DND-41 (cell line): ENCODE measurements around the gene TRAPPC2L.

Source experiments
- ATAC-seq: fragments of 200-7000 bp; cut with Tn5 transposase; 3 replicates; pipeline ENCODE4 v1.9.1; 2021; ENCODE audit warnings: low read depth; ENCODE audit not compliant: insufficient read depth
- DNase-seq: peaks from one replicate; pipeline ENCODE4 v3.0.0-alpha.2; 2020
- H2AFZ ChIP-seq: 2 replicates; pipeline ENCODE4 v1.6.0; 2012; ENCODE audit warnings: low read depth, low read length
- H3K27ac ChIP-seq: 2 replicates; pipeline ENCODE4 v1.5.1; 2012; ENCODE audit warnings: low read length, inconsistent platforms
- H3K27me3 ChIP-seq: fragments of 200-600 bp; sonication (generic); 2 replicates; pipeline ENCODE4 v1.6.0; 2012; ENCODE audit warnings: low read length, mild to moderate bottlenecking, inconsistent platforms; ENCODE audit not compliant: insufficient read depth, poor library complexity
- H3K36me3 ChIP-seq: 2 replicates; pipeline ENCODE4 v1.5.1; 2012; ENCODE audit warnings: low read length, inconsistent platforms; ENCODE audit not compliant: insufficient read depth
- H3K4me1 ChIP-seq: 2 replicates; pipeline ENCODE4 v1.5.1; 2012; ENCODE audit warnings: mild to moderate bottlenecking, low read length; ENCODE audit not compliant: insufficient read depth
- H3K4me2 ChIP-seq: 2 replicates; pipeline ENCODE4 v1.6.0; 2012; ENCODE audit warnings: mild to moderate bottlenecking, moderate library complexity, low read length, inconsistent platforms; ENCODE audit not compliant: insufficient read depth
- H3K4me3 ChIP-seq, 2 experiments: fragments of 200-600 bp in 1 of 2; shearing (Covaris generic) in 1 of 2; 2 replicates each; pipeline ENCODE4 v1.5.1; 2012 to 2016; ENCODE audit warnings: inconsistent platforms in 2 of 2, low read length in 2 of 2, mild to moderate bottlenecking in 2 of 2, low read depth in 1 of 2, moderate library complexity in 1 of 2
- H3K79me2 ChIP-seq: 2 replicates; pipeline ENCODE4 v1.6.0; 2012; ENCODE audit warnings: low read length, inconsistent platforms; ENCODE audit not compliant: insufficient read depth
- H3K9ac ChIP-seq: 2 replicates; pipeline ENCODE4 v1.6.0; 2012; ENCODE audit warnings: low read depth, mild to moderate bottlenecking, inconsistent platforms, low read length, moderate library complexity
- H3K9me3 ChIP-seq: 2 replicates; pipeline ENCODE4 v1.5.1; 2012; ENCODE audit warnings: low read length, moderate library complexity, mild to moderate bottlenecking, inconsistent platforms; ENCODE audit not compliant: insufficient read depth, severe bottlenecking
- H4K20me1 ChIP-seq: 2 replicates; pipeline ENCODE4 v1.6.0; 2012; ENCODE audit warnings: low read length; ENCODE audit not compliant: insufficient read depth
- EZH2 ChIP-seq: IDR thresholded peaks from 3 replicates; pipeline ENCODE4 v1.6.1; 2012; ENCODE audit warnings: borderline replicate concordance, low read depth, mild to moderate bottlenecking, moderate library complexity, low read length, inconsistent platforms; ENCODE audit not compliant: severe bottlenecking
- TF ChIP-seq, protein P1 (sequence below): IDR thresholded peaks from 2 replicates; pipeline ENCODE4 v1.5.1; 2012; ENCODE audit warnings: borderline replicate concordance, low read length, moderate library complexity, mild to moderate bottlenecking; ENCODE audit not compliant: poor library complexity, severe bottlenecking; ENCODE audit errors: extremely low read depth

The TRAPPC2L gene

DNA sequence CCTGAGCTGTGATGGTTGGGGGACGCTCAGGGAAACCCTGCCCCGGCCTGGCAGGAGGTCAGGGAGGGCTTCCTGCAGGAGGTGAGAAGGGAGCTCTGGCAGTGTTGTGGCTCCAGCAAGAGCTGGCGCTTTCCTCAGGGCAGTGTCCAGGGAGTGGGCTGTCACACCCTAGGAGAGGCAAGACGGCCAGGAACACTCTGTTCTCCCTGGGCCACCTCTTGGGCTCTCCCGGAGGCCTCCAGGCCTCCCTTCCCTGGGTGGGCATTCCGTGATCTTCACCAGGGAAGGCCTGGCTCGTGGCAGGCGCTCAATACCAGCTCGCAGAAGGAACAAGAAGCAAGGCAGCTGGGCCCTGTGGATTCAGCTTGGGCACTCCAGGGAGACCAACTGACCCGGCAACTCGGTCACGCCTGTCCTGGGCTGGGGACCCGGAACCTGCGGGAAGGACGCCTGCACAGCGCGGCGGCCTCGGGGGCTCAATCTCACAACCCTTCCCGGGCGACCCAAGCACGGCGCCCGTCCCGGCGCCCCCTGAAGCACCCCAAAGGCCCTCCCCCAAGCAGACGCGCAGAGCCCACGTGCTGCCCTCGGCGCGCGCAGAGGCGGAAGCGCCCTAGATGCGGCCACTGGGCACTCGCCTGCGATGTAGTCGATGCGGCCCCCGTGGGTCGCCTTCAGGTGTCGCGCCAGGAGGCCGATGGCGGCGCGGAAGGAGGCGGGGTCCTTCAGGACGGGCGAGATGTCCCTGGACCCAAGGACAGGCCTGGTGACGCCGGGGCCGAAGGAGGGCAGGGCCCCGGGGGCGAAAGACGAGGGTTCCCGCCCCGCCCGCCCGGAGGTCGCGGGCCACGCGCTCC is 45.8 kb upstream of the TRAPPC2L start:
- H3K79me2 ChIP-seq, result peaks cover 58% of the 10 kb centered on the region
- DNase-seq (peak; percentile 87), ATAC-seq (peak; percentile 67)
- H3K4me3 ChIP-seq, result peak overlapping the region; percentile 91 to 93
- peaks cover 48% of the 10 kb centered on the region for H3K36me3 ChIP-seq
- H3K9me3 ChIP-seq, result no peaks in the 10 kb centered on the region
- peak overlapping the region; percentile 98 for H3K4me2 ChIP-seq
- peaks cover 60% of the 10 kb centered on the region for H3K4me1 ChIP-seq
- peaks cover 60% of the 10 kb centered on the region for H4K20me1 ChIP-seq
- H3K27me3 ChIP-seq, result no peaks in the 10 kb centered on the region
- peak overlapping the region; percentile 93 for H3K27ac ChIP-seq
- peak overlapping the region; percentile 66 for H2AFZ ChIP-seq
- TF ChIP-seq, protein P1, sequence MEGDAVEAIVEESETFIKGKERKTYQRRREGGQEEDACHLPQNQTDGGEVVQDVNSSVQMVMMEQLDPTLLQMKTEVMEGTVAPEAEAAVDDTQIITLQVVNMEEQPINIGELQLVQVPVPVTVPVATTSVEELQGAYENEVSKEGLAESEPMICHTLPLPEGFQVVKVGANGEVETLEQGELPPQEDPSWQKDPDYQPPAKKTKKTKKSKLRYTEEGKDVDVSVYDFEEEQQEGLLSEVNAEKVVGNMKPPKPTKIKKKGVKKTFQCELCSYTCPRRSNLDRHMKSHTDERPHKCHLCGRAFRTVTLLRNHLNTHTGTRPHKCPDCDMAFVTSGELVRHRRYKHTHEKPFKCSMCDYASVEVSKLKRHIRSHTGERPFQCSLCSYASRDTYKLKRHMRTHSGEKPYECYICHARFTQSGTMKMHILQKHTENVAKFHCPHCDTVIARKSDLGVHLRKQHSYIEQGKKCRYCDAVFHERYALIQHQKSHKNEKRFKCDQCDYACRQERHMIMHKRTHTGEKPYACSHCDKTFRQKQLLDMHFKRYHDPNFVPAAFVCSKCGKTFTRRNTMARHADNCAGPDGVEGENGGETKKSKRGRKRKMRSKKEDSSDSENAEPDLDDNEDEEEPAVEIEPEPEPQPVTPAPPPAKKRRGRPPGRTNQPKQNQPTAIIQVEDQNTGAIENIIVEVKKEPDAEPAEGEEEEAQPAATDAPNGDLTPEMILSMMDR, result no peak
- TF ChIP-seq EZH2, result no peak
- peak overlapping the region; percentile 84 for H3K9ac ChIP-seq

DNA sequence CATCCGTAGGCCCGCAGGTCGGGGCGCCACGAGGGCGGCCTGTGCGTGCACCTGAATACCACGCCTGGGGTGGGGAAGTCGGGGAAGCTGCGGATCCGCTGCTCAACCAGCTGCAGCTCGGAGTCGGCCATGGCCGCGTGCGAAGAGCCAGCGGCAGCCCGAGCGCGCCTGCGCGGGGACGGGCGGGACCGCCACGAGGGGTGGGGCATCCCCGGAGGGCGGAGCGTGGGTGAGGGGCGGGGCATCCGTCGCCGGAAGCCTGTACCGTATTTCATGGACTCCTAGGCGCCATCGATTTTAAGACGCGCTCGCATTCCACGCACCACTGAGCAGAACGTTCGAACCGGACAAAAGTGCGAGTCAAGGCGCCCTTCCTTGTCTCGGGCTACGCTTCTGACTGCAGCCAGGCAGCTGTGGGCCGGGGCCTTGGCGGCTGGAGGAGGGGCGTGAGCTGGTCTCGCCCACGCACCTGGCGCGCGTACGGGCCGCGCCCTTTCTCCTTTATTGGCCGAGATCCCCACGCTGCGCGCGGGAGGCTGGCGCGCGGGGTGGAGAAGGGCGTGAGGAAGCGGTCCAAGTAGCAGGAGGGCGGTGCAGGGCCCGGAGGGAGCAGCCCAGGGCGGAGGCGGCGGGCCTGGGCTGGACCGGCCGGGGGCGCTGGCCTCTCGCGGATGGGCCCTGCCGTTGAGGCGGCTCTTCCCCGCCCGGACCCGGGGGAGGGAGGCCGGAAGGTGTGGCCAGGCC is 45.0 kb upstream of the TRAPPC2L start, which contains the start of gene APRT:
APRT (minus strand) TSS at position 160 of the 744 bp plus-strand sequence; CDS start at position 131, 29 bp downstream.
- peak within 1 kb of the TSS; percentile 84 for H3K9ac ChIP-seq
- no peak for TF ChIP-seq EZH2
- TF ChIP-seq, protein P1, result no peak
- H4K20me1 ChIP-seq, result peaks cover 53% of the 10 kb centered on the region
- no peaks in the 10 kb centered on the region for H3K27me3 ChIP-seq
- H3K36me3 ChIP-seq, result peaks cover 39% of the 10 kb centered on the region
- DNase-seq (peak; percentile 96), ATAC-seq (peak; percentile 58)
- H3K79me2 ChIP-seq, result peaks cover 50% of the 10 kb centered on the region
- peak within 1 kb of the TSS; percentile 93 for H3K27ac ChIP-seq
- H3K9me3 ChIP-seq, result no peaks in the 10 kb centered on the region
- peak within 1 kb of the TSS; percentile 91 to 93 for H3K4me3 ChIP-seq
- H2AFZ ChIP-seq, result peak within 1 kb of the TSS; percentile 81
- H3K4me2 ChIP-seq, result peak within 1 kb of the TSS; percentile 98
- peaks cover 52% of the 10 kb centered on the region for H3K4me1 ChIP-seq

DNA sequence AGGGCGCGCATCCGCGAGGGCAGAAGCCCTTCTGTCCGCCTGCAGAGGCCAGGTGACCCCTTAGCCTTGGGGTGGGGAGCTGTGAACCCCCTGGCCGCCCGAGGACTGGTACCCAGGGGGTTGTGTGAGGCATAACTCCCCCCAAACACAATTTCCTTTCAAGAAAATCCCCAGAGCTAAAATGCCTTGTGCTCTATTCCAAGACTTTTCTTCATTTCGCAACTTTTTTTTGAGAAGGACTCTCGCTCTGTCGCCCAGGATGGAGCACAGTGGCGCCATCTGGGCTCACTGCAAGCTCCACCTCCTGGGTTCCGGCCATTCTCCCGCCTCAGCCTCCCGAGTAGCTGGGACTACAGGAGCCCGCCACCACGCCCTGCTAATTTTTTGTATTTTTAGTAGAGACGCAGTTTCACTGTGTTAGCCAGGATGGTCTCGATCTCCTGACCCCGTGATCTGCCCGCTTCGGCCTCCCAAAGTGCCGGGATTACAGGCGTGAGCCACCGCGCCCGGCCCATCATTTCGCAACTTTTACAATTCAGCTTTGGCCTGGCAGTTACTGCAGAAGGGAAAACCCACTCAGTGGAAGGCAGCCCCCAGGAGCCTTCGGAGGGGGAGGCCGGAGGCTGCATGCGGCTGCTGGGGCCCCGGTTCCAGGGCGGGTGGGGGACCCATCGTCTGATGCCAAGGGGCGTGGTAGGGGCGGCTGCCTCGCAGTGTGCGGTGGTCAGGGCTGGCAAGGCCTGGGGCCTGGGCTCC is 44.2 kb upstream of the TRAPPC2L start:
- Histone ChIP-seq H3K4me2 (peak overlapping the region; percentile 98), H3K36me3 (peaks cover 32% of the 10 kb centered on the region), H3K9me3 (no peaks in the 10 kb centered on the region), H3K79me2 (peaks cover 42% of the 10 kb centered on the region), H3K9ac (peak overlapping the region; percentile 84), H3K27ac (peak overlapping the region; percentile 88), H4K20me1 (peaks cover 45% of the 10 kb centered on the region), H3K27me3 (no peaks in the 10 kb centered on the region), H3K4me1 (peaks cover 44% of the 10 kb centered on the region), H2AFZ (peak overlapping the region; percentile 81), H3K4me3 (peak overlapping the region; percentile 91 to 93; a peak in 3 of 4 replicates)
- TF ChIP-seq, protein P1, result peak; percentile 42
- TF ChIP-seq EZH2, result no peak
- no peak for ATAC-seq
- peak; percentile 49 for DNase-seq
